IMR-90 (cell line): Measurements from ENCODE around the gene TM4SF18. TPM values are rescaled to one million over a fixed set of nuclear protein-coding genes. Genes with fewer than 3 reads are reported as not detected.

Source experiments
- ATAC-seq: fragments of 200-7000 bp; cut with Tn5 transposase; 2 replicates; pipeline ENCODE4 v1.9.1; 2020; ENCODE audit warnings: low read depth, mild to moderate bottlenecking, moderate library complexity
- BruUV-seq: library from RNA; stranded (reverse); fragments of 400-500 nt; replicated peaks from 2 replicates; lab custom pipeline; 2021; lab: Mats Ljungman, UMichigan
- CTCF ChIA-PET: fragments of 300-600 bp; formaldehyde crosslinking; extraction: SDS; loops from one replicate; lab custom pipeline; 2021; ENCODE audit warnings: antibody characterized with exemption; lab: Yijun Ruan, JAX
- POLR2A ChIA-PET: fragments of 300-600 bp; sonication (Branson Sonifier 250); formaldehyde crosslinking; loops from one replicate; lab custom pipeline; 2022; ENCODE audit warnings: antibody characterized with exemption; ENCODE audit not compliant: unreplicated experiment; lab: Charles Lee
- DNase-seq: peaks from one replicate; pipeline ENCODE4 v3.0.0; 2013
- H2AFZ ChIP-seq: replicated peaks from 2 replicates; pipeline ENCODE3; 2013; ENCODE audit warnings: low read length, mild to moderate bottlenecking; ENCODE audit not compliant: poor library complexity
- H2AK5ac ChIP-seq: 2 replicates; pipeline ENCODE4 v1.6.1; 2013; ENCODE audit warnings: low read depth, low read length, inconsistent platforms
- H2AK9ac ChIP-seq: replicated peaks from 2 replicates; pipeline ENCODE3; 2013; ENCODE audit warnings: mild to moderate bottlenecking, low read depth, low read length, moderate library complexity; ENCODE audit not compliant: poor library complexity
- H2BK120ac ChIP-seq: 2 replicates; pipeline ENCODE4 v1.6.1; 2013; ENCODE audit warnings: low read depth, low read length, inconsistent platforms
- H2BK15ac ChIP-seq: 3 replicates; pipeline ENCODE4 v1.6.1; 2013; ENCODE audit warnings: low read depth, low read length, inconsistent platforms
- H2BK20ac ChIP-seq: 2 replicates; pipeline ENCODE4 v1.6.1; 2013; ENCODE audit warnings: low read depth, mild to moderate bottlenecking, inconsistent platforms, low read length, moderate library complexity
- H2BK5ac ChIP-seq: 2 replicates; pipeline ENCODE4 v1.6.1; 2013; ENCODE audit warnings: mild to moderate bottlenecking, low read depth, low read length, inconsistent platforms; ENCODE audit not compliant: poor library complexity, severe bottlenecking
- H3K14ac ChIP-seq: replicated peaks from 2 replicates; pipeline ENCODE4 v1.6.1; 2013; ENCODE audit warnings: low read depth, low read length, inconsistent platforms
- H3K18ac ChIP-seq: 2 replicates; pipeline ENCODE4 v1.6.1; 2013; ENCODE audit warnings: low read depth, low read length, control low read depth
- H3K23ac ChIP-seq: 2 replicates; pipeline ENCODE4 v1.6.1; 2013; ENCODE audit warnings: low read depth, low read length, inconsistent platforms
- H3K27ac ChIP-seq: 2 replicates; pipeline ENCODE4 v1.5.1; 2013; ENCODE audit warnings: mild to moderate bottlenecking, control low read depth, low read length; ENCODE audit not compliant: insufficient read depth
- H3K27me3 ChIP-seq: 2 replicates; pipeline ENCODE4 v1.6.1; 2013; ENCODE audit warnings: low read length; ENCODE audit not compliant: control insufficient read depth, insufficient read depth
- H3K36me3 ChIP-seq: 2 replicates; pipeline ENCODE4 v1.6.1; 2013; ENCODE audit warnings: low read length, mixed read lengths; ENCODE audit not compliant: control insufficient read depth, insufficient read depth
- H3K4ac ChIP-seq: 2 replicates; pipeline ENCODE4 v1.6.1; 2013; ENCODE audit warnings: low read depth, low read length, inconsistent platforms
- H3K4me1 ChIP-seq: 2 replicates; pipeline ENCODE4 v1.6.1; 2013; ENCODE audit warnings: low read length, mixed read lengths; ENCODE audit not compliant: control insufficient read depth, insufficient read depth
- H3K4me2 ChIP-seq: 2 replicates; pipeline ENCODE4 v1.6.1; 2013; ENCODE audit warnings: low read depth, mild to moderate bottlenecking, control low read depth, low read length, moderate library complexity
- H3K4me3 ChIP-seq: 2 replicates; pipeline ENCODE4 v1.5.1; 2013; ENCODE audit warnings: low read depth, mild to moderate bottlenecking, control low read depth, low read length, moderate library complexity; ENCODE audit not compliant: insufficient read depth
- H3K56ac ChIP-seq: 2 replicates; pipeline ENCODE4 v1.6.1; 2013; ENCODE audit warnings: low read length, inconsistent platforms; ENCODE audit not compliant: insufficient read depth; ENCODE audit errors: extremely low read depth
- H3K79me1 ChIP-seq, 2 experiments: 2 replicates each; pipeline ENCODE4 v1.6.1; 2013; ENCODE audit warnings: low read length in 2 of 2, inconsistent platforms in 1 of 2, low read depth in 1 of 2
- H3K9ac ChIP-seq: 2 replicates; pipeline ENCODE4 v1.6.1; 2013; ENCODE audit warnings: low read depth, low read length, control low read depth
- H3K9me1 ChIP-seq: 2 replicates; pipeline ENCODE4 v1.6.1; 2013; ENCODE audit warnings: low read length, inconsistent platforms; ENCODE audit not compliant: insufficient read depth
- H3K9me3 ChIP-seq: 2 replicates; pipeline ENCODE4 v1.6.1; 2013; ENCODE audit warnings: low read length; ENCODE audit not compliant: control insufficient read depth, insufficient read depth
- H4K20me1 ChIP-seq: 2 replicates; pipeline ENCODE4 v1.6.1; 2013; ENCODE audit warnings: low read length, inconsistent platforms; ENCODE audit not compliant: insufficient read depth
- H4K5ac ChIP-seq: 2 replicates; pipeline ENCODE4 v1.6.1; 2013; ENCODE audit warnings: mild to moderate bottlenecking, low read depth, low read length, control low read depth
- H4K8ac ChIP-seq, 2 experiments: 2 replicates each; pipeline ENCODE4 v1.6.1; 2013; ENCODE audit warnings: low read depth in 2 of 2, low read length in 2 of 2, control low read depth in 1 of 2, inconsistent platforms in 1 of 2
- H4K91ac ChIP-seq: 2 replicates; pipeline ENCODE4 v1.6.1; 2013; ENCODE audit warnings: low read depth, low read length, inconsistent platforms; ENCODE audit not compliant: insufficient read depth
- BHLHE40 ChIP-seq: fragments of 150-350 bp; IDR thresholded peaks from 2 replicates; pipeline ENCODE4 v1.6.1; 2016; ENCODE audit warnings: mild to moderate bottlenecking, low read depth, low read length
- MAFK ChIP-seq: IDR thresholded peaks from 2 replicates; pipeline ENCODE4 v1.6.1; 2012; ENCODE audit warnings: low read depth, low read length, improper control_type of control experiment
- NFE2L2 ChIP-seq: fragments of 150-350 bp; IDR thresholded peaks from 2 replicates; pipeline ENCODE4 v1.6.1; 2016; ENCODE audit warnings: low read depth, mild to moderate bottlenecking, low read length
- POLR2A ChIP-seq: IDR thresholded peaks from 2 replicates; pipeline ENCODE4 v1.6.1; 2012; ENCODE audit warnings: mild to moderate bottlenecking, low read depth, low read length
- RAD21 ChIP-seq: IDR thresholded peaks from 2 replicates; pipeline ENCODE4 v1.6.1; 2012; ENCODE audit warnings: low read length, improper control_type of control experiment
- RCOR1 ChIP-seq: IDR thresholded peaks from 2 replicates; pipeline ENCODE4 v1.6.1; 2012; ENCODE audit warnings: mild to moderate bottlenecking, low read length, improper control_type of control experiment; ENCODE audit not compliant: insufficient replicate concordance
- SMC3 ChIP-seq: fragments of 150-350 bp; IDR thresholded peaks from 2 replicates; pipeline ENCODE4 v1.6.1; 2016; ENCODE audit warnings: low read depth, mild to moderate bottlenecking, antibody characterized with exemption, low read length, moderate library complexity
- WGBS, 2 experiments: methylation state at CpG; one replicate each; pipeline versions ENCODE4 v1.1.5 to v1.1.7; 2013; ENCODE audit warnings: missing lambda C conversion rate in 2 of 2; ENCODE audit not compliant: insufficient read length in 1 of 2; ENCODE audit errors: extremely low coverage in 2 of 2; 5-methylcytosine and 5-hydroxymethylcytosine counted together
- dilution Hi-C: fragments of 300-500 bp; cut with HindIII; formaldehyde crosslinking; loops from one replicate; pipeline ENCODE4 v1.14.3; 2018; ENCODE audit warnings: low sequenced_read_pairs; ENCODE audit not compliant: unreplicated experiment
- in situ Hi-C: fragments of 300-500 bp; cut with MboI; formaldehyde crosslinking; loops from 3 replicates; pipeline ENCODE4 v1.14.3; 2019; ENCODE audit warnings: low sequenced_read_pairs, inconsistent platforms, mixed read lengths
- intact Hi-C: fragments of 100-400 bp; cut with micrococcal nuclease; formaldehyde crosslinking; loops from 2 replicates; pipeline ENCODE4 v1.10.0; 2022
- polyA plus RNA-seq, 3 experiments: library from polyadenylated mRNA; depleted of rRNA; stranded (reverse); fragments of >200 nt; gene quantifications; 2 replicates each; pipeline ENCODE4 v1.2.3, GENCODE V29; 2012; ENCODE audit warnings: low replicate concordance in 1 of 3
- total RNA-seq: library from RNA; depleted of rRNA; stranded (reverse); fragments of >200 nt; gene quantifications from 2 replicates; pipeline ENCODE4 v1.2.3, GENCODE V29; 2012

The TM4SF18 gene
- total and polyA plus RNA-seq, 2 of the 4 experiments (the other 2 are of a cell fraction) = under 0.01 TPM; not detected in 1

DNA sequence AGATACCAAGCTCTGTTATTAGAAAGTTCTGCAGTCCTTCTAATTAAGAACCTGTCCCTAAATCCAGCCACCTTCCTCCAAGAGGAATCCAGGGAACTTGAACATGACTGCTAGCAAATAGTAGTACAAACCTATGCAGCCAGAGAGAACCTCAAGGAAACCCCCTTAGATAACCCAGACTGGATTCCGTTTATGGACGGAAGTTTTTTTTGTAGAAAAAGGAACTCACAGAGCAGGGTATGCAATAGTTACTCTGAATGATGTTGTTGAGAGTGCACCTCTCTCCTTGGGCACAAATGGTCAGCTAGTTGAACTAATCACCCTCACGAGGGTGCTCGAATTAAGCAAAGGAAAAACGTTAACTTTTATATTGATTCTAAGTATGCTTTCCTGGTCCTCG, 40.8 kb downstream of the TM4SF18 start:
- Histone ChIP-seq H4K20me1 (no peaks in the 10 kb centered on the region), H4K5ac (no peak overlapping the region), H3K9me3 (no peaks in the 10 kb centered on the region), H2AFZ (no peak overlapping the region), H3K36me3 (no peaks in the 10 kb centered on the region), H2BK120ac (no peak overlapping the region), H3K4me1 (no peaks in the 10 kb centered on the region), H3K56ac (no peak overlapping the region), H3K14ac (no peak overlapping the region), H3K27me3 (no peaks in the 10 kb centered on the region), H4K91ac (no peak overlapping the region), H2BK15ac (no peak overlapping the region), H3K4me3 (no peak overlapping the region), H2AK9ac (no peak overlapping the region), H3K18ac (no peak overlapping the region), H3K4ac (no peak overlapping the region), H2BK20ac (no peak overlapping the region), H3K9ac (no peak overlapping the region), H2BK5ac (no peak overlapping the region), H3K23ac (no peak overlapping the region), H3K4me2 (no peak overlapping the region), H3K9me1 (no peaks in the 10 kb centered on the region), H3K79me1 (no peaks in the 10 kb centered on the region), H2AK5ac (no peak overlapping the region), H3K27ac (no peak overlapping the region), H4K8ac (no peak overlapping the region)
- no CpG with 5 or more reads among the region's 6 CpGs for WGBS, 2 experiments
- ATAC-seq = no peak
- TF ChIP-seq BHLHE40 (no peak), RCOR1 (no peak), NFE2L2 (no peak), POLR2A (no peak), RAD21 (no peak), SMC3 (no peak), MAFK (no peak)
- in situ Hi-C loops = no loop called here
- no TSS peak for BruUV-seq
- dilution Hi-C loops = no loop called here
- DNase-seq = no peak
- ChIA-PET POLR2A (no interaction called here), CTCF (no interaction called here)
- intact Hi-C loops = no loop called here
